ENCODE results near the gene DDX31. TPM values are rescaled to one million over a fixed set of nuclear protein-coding genes. Genes with fewer than 3 reads are reported as not detected.

The DDX31 gene
- total and polyA plus RNA-seq, 2 donors (not counting 1 experiment from before 2014, with no cell fraction given), result 16.4 to 22.7 TPM

- H3K27ac ChIP-seq (ENCODE audit: low read length in 2 of 2), result no peak overlapping the region
- no peak overlapping the region for H3K4me3 ChIP-seq (ENCODE audit: control extremely low read depth in 1 of 5, extremely low read depth in 1 of 5, insufficient read depth in 1 of 5, low read depth in 2 of 5, low read length in 4 of 5)
- no peaks in the 10 kb centered on the region for H3K9me3 ChIP-seq (ENCODE audit: control extremely low read depth in 1 of 3, control insufficient read depth in 2 of 3, insufficient read depth in 1 of 3, low read length in 2 of 3)
- no peaks in the 10 kb centered on the region for H3K27me3 Mint-ChIP-seq
- no peaks in the 10 kb centered on the region for H3K9me3 Mint-ChIP-seq (ENCODE audit: insufficient read depth)
- H3K27ac Mint-ChIP-seq, result no peak overlapping the region
- ChIA-PET CTCF (no interaction called here), POLR2A (no interaction called here)
- 94% methylated on average over 8 of the region's 11 CpGs for WGBS (ENCODE audit: insufficient coverage)
- ATAC-seq (ENCODE audit: low read depth), result no peak
- no peak overlapping the region for H3K9ac ChIP-seq (ENCODE audit: low read length)
- no peak for TF ChIP-seq CTCF (IDR thresholded peaks at IDR 0.05)
- no peak for TF ChIP-seq EZH2 (IDR thresholded peaks at IDR 0.05; ENCODE audit: borderline replicate concordance, insufficient read depth, low read depth, low read length, poor library complexity, severe bottlenecking)
- intact Hi-C loops (cut with micrococcal nuclease), result no loop called here
- H3K4me3 Mint-ChIP-seq, result no peak overlapping the region
- H3K36me3 ChIP-seq (replicated peaks in 1 of 2; ENCODE audit: control extremely low read depth in 1 of 2, control insufficient read depth in 1 of 2, extremely low read depth in 1 of 2, insufficient read depth in 2 of 2, low read length in 1 of 2), result peaks cover 8 to 49% of the 10 kb centered on the region in 2 experiments
- DNase-seq, result no peak
- H3K4me1 Mint-ChIP-seq, result no peaks in the 10 kb centered on the region
- no peaks in the 10 kb centered on the region for H4K20me1 ChIP-seq (ENCODE audit: control insufficient read depth, insufficient read depth, low read length, poor library complexity, severe bottlenecking)
- H3K4me2 ChIP-seq (replicated peaks; ENCODE audit: low read depth, low read length, poor library complexity, severe bottlenecking), result no peak overlapping the region
- no peaks in the 10 kb centered on the region for H3K79me2 ChIP-seq (ENCODE audit: control insufficient read depth, insufficient read depth, low read length)
- H3K27me3 ChIP-seq (replicated peaks in 1 of 4; ENCODE audit: control extremely low read depth in 1 of 4, control insufficient read depth in 3 of 4, insufficient read depth in 4 of 4, low read length in 3 of 4), result no peaks in the 10 kb centered on the region
- no peak overlapping the region for H2AFZ ChIP-seq (ENCODE audit: insufficient read depth, low read depth, low read length, poor library complexity, severe bottlenecking)
- H3K4me1 ChIP-seq (ENCODE audit: control insufficient read depth in 2 of 2, insufficient read depth in 2 of 2, low read length in 2 of 2), result no peaks in the 10 kb centered on the region
Measured at GRCh38 chr9:132627594-132627993, 42.2 kb downstream of the DDX31 start.

GRCh38 chr9:132627106-132627505 is 42.7 kb downstream of the DDX31 start:
- H3K4me1 ChIP-seq (ENCODE audit: control insufficient read depth in 2 of 2, insufficient read depth in 2 of 2, low read length in 2 of 2), result no peaks in the 10 kb centered on the region
- Mint-ChIP-seq H3K4me3 (no peak overlapping the region), H3K27me3 (no peaks in the 10 kb centered on the region), H3K4me1 (no peaks in the 10 kb centered on the region), H3K27ac (no peak overlapping the region), H3K9me3 (ENCODE audit: insufficient read depth) (no peaks in the 10 kb centered on the region)
- intact Hi-C loops (cut with micrococcal nuclease), result no loop called here
- peaks cover 6 to 49% of the 10 kb centered on the region in 2 experiments for H3K36me3 ChIP-seq (replicated peaks in 1 of 2; ENCODE audit: control extremely low read depth in 1 of 2, control insufficient read depth in 1 of 2, extremely low read depth in 1 of 2, insufficient read depth in 2 of 2, low read length in 1 of 2)
- H4K20me1 ChIP-seq (ENCODE audit: control insufficient read depth, insufficient read depth, low read length, poor library complexity, severe bottlenecking), result no peaks in the 10 kb centered on the region
- H3K79me2 ChIP-seq (ENCODE audit: control insufficient read depth, insufficient read depth, low read length), result no peaks in the 10 kb centered on the region
- H3K9me3 ChIP-seq (ENCODE audit: control extremely low read depth in 1 of 3, control insufficient read depth in 2 of 3, insufficient read depth in 1 of 3, low read length in 2 of 3), result no peaks in the 10 kb centered on the region
- CTCF ChIA-PET, result no interaction called here
- H3K27me3 ChIP-seq (replicated peaks in 1 of 4; ENCODE audit: control extremely low read depth in 1 of 4, control insufficient read depth in 3 of 4, insufficient read depth in 4 of 4, low read length in 3 of 4), result no peaks in the 10 kb centered on the region
- POLR2A ChIA-PET, result no interaction called here
- 77% methylated on average over 2 of the region's 7 CpGs for WGBS (ENCODE audit: insufficient coverage)
- no peak overlapping the region for H2AFZ ChIP-seq (ENCODE audit: insufficient read depth, low read depth, low read length, poor library complexity, severe bottlenecking)
- TF ChIP-seq CTCF (IDR thresholded peaks at IDR 0.05), result no peak
- TF ChIP-seq EZH2 (IDR thresholded peaks at IDR 0.05; ENCODE audit: borderline replicate concordance, insufficient read depth, low read depth, low read length, poor library complexity, severe bottlenecking), result no peak
- H3K27ac ChIP-seq (ENCODE audit: low read length in 2 of 2), result no peak overlapping the region
- no peak for ATAC-seq (ENCODE audit: low read depth)
- no peak for DNase-seq
- no peak overlapping the region for H3K4me2 ChIP-seq (replicated peaks; ENCODE audit: low read depth, low read length, poor library complexity, severe bottlenecking)
- H3K4me3 ChIP-seq (ENCODE audit: control extremely low read depth in 1 of 5, extremely low read depth in 1 of 5, insufficient read depth in 1 of 5, low read depth in 2 of 5, low read length in 4 of 5), result no peak overlapping the region
- H3K9ac ChIP-seq (ENCODE audit: low read length), result no peak overlapping the region
